NCI-H524 treated with DMSO at 0.1 percent for 48 hours (cell line): Measurements from ENCODE around the gene DNAI7.

ENCODE experiments used
- DNase-seq: peaks from one replicate; lab custom pipeline; 2025; lab: John Stamatoyannopoulos, UW

Gene DNAI7

DNA sequence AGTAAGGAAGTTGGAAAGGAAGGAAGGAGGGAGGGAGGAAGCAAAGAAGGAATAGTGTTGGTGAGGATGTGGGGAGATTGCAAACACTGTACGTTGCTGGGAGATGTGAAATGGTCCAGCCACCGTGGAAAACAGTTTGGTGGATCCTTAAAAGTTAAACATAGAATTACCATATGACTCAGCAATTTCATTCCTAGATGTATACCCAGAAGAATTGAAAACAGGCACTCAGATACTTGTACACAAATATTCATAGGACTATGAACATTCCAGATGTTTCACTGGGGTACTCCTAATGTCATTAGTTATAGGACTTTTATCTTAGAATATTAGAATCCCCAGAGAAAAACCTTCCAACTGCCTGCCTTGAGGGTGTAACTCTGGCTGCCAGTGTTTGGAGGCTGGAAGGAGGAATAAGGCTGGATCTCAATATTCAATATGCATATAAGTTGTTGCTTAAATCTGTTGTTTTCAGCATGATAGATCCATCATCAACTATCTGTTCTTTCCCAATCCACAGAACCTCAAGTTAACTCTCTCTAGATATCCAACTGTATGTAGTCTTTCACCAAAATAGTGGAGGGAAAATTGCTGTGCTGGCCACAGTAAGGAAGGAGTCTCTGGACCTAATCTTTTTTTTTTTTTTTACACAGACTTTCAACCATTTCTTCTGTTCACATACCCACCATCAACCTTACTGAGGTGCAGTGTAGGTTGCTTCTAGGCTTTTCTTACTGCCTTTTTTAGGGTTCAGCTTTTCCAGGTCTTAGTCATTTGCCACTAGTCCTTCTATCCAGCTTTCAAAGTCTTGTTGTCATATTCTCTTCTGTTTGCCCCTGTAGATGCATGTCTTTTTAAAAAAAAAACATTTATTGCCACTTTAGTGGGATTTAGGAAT lies 94.5 kb downstream of the DNAI7 start:
- DNase-seq: no peak

DNA sequence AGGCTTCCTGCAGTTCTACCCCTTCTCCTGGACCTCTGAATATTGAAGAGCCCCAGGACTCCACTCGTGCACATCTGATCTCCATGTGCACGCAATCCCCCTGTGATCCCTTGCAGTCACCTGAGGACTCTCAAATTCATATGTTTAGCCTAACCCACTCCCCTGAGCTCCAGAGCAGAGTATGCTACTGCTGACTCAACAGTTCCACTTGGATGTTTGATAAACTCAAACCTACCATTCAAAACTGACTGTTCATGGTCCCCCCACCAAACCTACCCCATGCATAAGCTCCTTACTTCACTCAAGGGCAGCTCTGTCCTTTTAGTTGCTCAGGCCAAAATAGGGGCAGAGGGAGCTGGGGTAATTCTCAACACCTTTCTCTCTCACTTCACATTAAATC lies 96.0 kb downstream of the DNAI7 start:
- DNase-seq: no peak

DNA sequence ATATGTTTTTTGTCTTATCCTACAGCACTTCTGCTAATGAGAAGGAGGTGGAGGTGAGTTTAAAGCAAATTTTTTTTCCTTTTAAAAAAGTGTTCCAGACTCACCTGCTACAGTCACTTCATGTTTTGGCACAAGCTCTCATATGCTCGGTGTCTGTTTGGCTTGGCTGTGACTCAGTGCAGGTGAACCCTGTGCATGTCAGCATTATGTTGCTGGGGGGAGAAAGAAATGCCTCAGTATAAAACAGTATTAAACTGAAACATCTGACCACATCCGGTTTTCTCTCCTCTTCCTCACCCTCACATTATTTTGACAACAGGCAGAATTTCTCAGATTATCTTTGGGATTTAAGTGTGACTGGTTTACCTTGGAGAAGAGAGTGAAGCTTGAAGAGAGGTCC lies 105.2 kb downstream of the DNAI7 start:
- no peak for DNase-seq

DNA sequence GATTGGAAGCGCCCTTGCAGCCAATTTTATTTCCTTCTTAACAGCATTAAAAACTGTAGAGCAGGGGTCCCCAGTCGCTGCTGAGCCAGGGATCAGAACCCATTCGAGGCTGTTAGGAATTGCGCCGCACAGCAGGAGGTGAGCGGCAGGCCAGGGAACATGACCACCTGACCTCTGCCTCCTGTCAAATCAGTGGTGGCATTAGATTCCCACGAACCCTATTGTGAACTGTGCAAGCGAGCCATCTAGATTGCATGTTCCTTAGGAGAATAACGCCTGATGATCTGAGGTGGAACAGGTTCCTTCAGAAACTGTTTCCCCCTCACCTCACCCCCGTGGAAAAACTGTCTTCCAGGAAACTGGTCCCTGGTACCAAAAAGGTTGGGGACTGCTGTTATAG lies 107.4 kb downstream of the DNAI7 start:
- DNase-seq: no peak

DNA sequence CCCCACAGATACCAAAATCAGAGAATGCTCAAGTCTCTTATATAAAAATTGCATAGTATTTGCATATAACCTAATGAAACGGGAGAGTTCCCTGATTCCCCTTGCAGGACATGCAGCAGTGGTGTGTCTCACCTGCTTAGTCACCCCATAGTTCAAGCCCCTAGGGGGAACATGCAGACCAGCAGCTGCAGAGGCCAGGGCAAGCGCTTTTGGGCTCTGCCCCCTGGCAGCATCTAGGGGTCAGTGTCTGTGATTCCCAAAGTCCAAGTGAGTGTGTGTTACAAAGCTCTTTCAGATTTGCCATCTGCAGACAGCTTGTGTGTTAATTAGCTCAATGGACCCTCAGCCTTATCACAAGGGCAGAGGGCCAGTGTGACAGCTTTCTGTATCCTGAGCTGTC lies 110.1 kb downstream of the DNAI7 start:
- peak; percentile 14 for DNase-seq

DNA sequence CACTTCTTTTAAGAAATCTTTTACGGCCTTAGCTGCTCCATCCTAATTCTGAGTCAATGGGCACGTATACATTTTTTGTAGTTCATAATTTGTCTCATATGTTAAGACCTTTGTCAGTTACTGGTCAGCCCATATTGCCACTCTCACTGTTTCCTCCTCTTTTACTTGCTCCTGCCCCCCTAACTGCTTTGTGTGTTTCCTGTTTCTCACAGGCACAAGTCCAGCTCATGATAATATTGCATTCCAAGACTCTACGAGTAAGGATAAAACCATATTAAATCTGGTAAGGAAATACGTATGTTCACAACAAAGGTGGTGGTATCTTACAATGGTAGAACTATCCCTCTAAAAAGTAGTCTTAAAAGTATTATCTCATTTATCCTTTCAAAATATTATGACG lies 111.7 kb downstream of the DNAI7 start:
- DNase-seq: no peak

DNA sequence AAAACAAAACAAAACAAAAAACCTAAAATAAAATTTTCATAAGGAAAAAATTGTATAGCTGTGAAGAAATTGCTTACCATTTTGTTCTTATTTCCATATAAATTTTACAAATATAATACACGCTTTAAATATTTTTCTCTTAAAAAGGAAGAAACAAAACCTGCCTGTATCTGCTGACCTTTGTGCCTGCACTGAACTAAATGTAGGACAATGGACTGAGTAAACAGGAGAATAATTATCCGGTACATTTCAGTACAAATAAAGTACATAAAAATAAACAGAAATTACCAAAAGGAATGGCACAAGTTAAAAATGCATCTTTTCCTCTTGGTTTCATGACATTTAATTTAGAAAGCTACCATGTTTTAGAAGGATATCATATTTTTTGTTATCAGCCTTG lies 112.3 kb downstream of the DNAI7 start:
- no peak for DNase-seq

DNA sequence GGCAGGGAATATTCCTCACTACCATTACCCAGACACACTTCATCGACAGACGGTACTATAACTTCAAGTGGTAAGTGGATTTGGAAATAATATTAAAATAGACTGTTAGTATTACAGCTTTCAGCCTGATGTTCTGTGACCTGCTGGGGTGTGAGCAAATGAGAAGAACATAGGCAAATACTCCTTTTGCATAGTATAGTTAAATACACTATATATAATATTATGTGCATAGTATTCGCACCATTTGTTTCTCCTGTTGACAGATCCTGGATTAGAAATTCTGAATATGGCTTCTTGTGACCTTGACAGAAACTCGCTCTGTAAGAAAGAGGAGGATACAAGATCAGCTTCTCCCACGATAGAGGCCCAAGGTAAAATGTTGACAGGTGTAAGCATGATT lies 115.6 kb downstream of the DNAI7 start:
- no peak for DNase-seq

DNA sequence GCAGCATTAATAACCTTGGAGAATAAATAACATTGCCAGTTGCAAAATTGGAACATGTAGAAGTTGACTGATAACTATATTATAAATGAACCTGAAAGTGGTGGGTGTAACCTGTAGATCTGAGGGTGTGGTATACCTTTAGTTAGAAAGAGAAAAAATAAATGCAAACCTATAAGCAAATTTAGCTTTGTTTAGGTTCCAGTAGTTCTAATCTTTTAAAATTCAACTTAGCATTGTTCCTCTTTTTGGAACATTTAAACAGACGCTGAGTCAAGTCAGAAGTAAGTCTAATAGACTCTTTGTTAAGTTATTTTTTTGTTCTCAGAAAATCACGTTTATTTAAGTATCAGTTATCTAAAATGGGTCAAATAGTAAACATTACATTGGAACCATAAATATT lies 120.0 kb downstream of the DNAI7 start:
- DNase-seq: no peak

DNA sequence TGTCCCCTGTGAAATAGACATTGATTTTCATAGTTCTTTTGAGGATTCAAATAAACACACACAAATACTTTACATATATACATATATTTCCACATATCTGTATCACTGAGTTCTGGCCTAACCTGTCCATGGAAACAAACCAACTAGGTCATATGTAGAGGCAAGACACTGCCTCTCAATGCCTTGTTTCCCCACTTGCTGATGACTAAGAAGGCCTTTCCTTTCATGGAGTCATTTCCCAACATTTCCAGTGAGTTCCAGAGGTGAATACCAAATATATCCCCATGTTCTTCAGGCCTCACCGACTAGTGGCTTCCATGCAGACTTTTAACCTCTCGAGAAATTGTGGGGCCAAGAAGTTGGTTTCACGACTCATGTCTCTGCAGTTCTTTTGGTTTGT lies 120.8 kb downstream of the DNAI7 start:
- no peak for DNase-seq

DNA sequence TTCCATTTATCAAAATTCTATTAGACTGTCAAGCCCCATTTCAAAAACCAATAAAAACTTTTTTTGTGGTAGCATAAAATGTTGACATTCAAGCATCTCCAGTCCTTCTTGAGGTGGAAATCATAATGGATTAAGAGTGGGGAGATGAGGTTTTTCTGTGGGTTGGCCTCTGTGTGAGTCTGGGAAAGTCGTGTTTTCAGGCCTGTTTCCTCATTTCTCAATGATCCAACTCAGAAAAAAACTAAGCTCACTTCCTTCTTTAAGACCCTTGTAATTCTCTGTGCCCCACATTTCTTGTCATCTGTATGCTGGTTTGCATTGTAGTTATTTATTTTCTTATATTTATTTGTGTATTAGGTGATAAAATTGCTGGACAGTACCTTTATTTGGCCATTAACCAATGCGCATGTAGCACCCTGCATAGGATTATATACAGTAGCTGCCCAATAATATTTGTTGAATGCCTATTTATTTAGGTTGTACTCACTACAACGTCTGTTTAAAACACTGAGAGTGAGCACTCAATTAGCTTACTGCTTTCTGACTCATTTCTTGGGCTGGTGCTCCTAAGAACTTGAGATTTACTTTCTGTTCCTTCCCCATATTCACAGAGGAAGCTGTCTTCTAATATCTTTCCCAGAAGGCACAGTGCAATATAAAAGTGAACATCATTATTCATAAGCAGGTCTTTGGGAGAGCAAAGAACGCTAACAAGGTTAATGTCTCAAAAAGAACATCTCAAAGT lies 121.9 kb downstream of the DNAI7 start:
- DNase-seq: no peak

DNA sequence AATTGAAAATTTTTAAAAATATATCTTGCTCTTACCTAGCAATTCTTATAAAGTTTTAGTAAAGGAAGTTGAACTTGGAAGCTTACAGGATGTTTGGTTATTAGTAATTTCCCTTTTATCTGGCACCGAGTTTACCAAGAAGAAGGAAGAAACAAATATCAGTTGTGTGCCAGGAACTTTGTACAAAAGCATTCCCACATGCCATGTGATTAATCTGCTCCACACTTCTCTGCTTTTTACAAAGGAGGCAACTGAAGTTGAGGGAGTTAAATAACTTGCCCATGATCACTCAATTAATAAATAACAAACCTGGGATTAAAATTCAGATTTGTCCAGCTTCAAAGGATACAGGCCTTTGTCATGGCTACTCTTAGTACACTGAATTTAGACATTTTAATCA lies 123.6 kb downstream of the DNAI7 start:
- no peak for DNase-seq

DNA sequence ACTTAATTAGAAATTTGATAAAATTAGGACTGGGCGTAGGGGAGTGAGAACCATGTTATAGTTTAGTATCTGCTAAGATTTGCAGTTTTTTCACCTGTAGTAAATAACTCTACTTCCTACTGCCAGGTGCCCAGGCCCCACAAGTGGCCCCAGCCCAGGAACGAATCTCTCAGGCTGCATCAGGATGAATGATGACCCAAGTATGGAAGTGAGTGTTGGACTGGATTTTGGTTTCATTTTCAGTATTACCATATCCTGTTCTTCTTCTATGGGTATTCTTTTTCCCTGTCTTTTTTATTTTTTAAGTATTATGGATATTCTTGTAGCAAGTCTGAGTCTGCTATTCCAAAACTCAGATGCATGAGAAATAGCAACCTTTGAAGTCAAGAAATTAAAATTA lies 125.7 kb downstream of the DNAI7 start:
- no peak for DNase-seq

DNA sequence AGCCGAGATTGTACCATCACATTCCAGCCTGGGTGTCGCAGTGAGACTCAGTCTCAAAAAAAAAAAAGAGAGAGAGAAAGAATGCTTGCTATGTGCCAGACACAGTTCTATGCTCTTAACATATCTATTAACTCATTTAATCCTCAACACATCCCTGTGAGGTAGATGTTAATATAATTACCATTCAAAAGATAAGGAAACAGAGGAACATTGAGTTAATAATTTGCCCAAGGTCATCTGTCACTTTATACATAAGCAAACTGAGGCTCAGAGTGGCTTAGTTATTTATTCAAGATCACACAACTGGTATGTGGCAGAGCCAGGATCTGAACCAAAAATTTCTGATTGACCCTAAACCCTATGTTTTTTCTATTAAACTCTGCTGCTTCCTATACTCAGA lies 129.9 kb downstream of the DNAI7 start:
- no peak for DNase-seq

DNA sequence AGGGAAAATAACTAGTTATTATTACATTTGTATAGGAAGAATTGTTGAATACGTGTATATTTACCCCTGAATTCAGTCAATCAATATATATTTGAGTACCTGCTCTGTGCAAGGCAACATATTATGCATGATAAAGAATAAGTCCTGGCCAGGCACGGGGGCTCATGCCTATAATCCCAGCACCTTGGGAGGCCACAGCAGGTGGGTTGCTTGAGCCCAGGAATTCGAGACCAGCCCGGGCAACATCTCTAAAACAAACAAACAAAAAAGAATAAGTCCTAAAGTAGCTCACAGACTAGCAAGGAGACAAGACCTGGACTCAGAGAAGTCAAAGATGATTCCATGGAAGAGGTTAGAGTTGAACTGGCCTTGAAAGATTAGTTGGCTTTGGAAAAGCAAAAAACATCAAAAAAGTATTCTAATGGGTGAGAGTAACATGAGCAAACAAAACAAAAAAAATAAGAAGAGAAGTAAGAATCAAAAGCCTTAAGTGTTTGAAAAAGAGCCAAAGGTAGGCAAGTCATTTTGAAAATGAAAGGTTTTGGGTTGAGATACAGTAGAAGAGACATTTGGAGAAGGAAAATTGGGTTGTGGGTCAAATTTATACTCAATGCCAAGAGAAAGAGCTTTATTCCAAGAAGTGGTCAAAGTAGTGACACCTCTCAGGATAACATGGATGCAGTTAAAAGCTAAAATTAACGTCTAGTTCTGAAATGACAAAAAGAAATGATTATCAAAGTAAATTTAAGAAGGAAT lies 130.9 kb downstream of the DNAI7 start:
- no peak for DNase-seq

DNA sequence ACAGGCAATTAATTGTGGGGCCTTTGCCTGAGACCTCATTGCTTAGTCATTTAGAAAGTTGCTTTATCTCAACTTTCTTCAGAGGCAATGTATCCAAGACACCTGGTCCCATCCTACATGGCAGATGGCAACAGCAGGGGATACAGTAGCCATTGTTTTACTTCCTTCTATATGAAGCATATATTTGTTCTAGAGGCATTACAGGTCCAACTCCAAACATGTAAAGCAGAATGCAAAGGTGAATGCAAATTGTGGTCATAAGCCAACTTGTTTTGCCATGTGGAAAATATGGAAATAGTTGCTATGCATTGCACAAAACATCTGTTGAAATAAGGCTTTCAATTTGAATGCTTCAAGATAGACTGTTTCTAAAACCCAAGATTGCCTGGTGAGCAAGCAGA lies 136.3 kb downstream of the DNAI7 start:
- DNase-seq: no peak
